ENCODE results near the gene PTPRT. TPM values are rescaled to one million over a fixed set of nuclear protein-coding genes. Genes with fewer than 3 reads are reported as not detected.

Gene PTPRT
- total and polyA plus RNA-seq, 2 experiments from 2014 or later = not detected

GRCh38 chr20:42836339-42836738 lies 353.4 kb downstream of the PTPRT start (continued):
- TF ChIP-seq ZNF462 (CRISPR knock-in tag; IDR thresholded peaks at IDR 0.05) (no peak), ZNF114 (CRISPR knock-in tag; IDR thresholded peaks at IDR 0.05) (no peak)

GRCh38 chr20:42807876-42808275 lies 381.8 kb downstream of the PTPRT start:
- no peak overlapping the region for H3K27ac Mint-ChIP-seq
- H3K27me3 Mint-ChIP-seq (ENCODE audit: insufficient read depth, low read depth, poor library complexity) = no peaks in the 10 kb centered on the region
- H3K27me3 ChIP-seq (ENCODE audit: insufficient read depth) = no peaks in the 10 kb centered on the region
- H3K4me1 Mint-ChIP-seq = no peaks in the 10 kb centered on the region
- H3K36me3 Mint-ChIP-seq (ENCODE audit: low read depth) = peaks cover 32% of the 10 kb centered on the region
- H3K4me1 ChIP-seq (ENCODE audit: insufficient read depth) = no peaks in the 10 kb centered on the region
- H3K79me2 ChIP-seq (replicated peaks; ENCODE audit: insufficient read depth) = no peaks in the 10 kb centered on the region
- no peaks in the 10 kb centered on the region for H3K9me2 ChIP-seq (ENCODE audit: insufficient read depth)
- H3K4me2 ChIP-seq = no peak overlapping the region
- ATAC-seq = no peak
- no peaks in the 10 kb centered on the region for H3F3A ChIP-seq (replicated peaks; ENCODE audit: low read depth)
- no peak overlapping the region for H3K4me3 Mint-ChIP-seq
- no peaks in the 10 kb centered on the region; the same call in 1 of the 2 replicates for H3K36me3 ChIP-seq (ENCODE audit: insufficient read depth)
- no peak for DNase-seq (ENCODE audit: low spot score)
- no peak overlapping the region for H2AFZ ChIP-seq
- no peak overlapping the region for H3K4me3 ChIP-seq
- no peaks in the 10 kb centered on the region for H4K20me1 ChIP-seq (replicated peaks; ENCODE audit: insufficient read depth)
- no peak overlapping the region for H3K27ac ChIP-seq (ENCODE audit: low read depth)
- H3K9me3 Mint-ChIP-seq = peaks cover 94% of the 10 kb centered on the region
- TF ChIP-seq ETS1 (IDR thresholded peaks at IDR 0.05) (no peak), STAT1 (IDR thresholded peaks at IDR 0.05; ENCODE audit: unreplicated experiment) (no peak), ZNF331 (CRISPR knock-in tag; IDR thresholded peaks at IDR 0.05; ENCODE audit: low read depth) (no peak), POLR2AphosphoS5 (IDR thresholded peaks at IDR 0.05; ENCODE audit: low read depth) (no peak), EZH2 (IDR thresholded peaks at IDR 0.05; ENCODE audit: low read depth, unreplicated experiment) (no peak), CREB1 (CRISPR knock-in tag; IDR thresholded peaks at IDR 0.05; ENCODE audit: low read depth) (no peak), NANOG (IDR thresholded peaks at IDR 0.05; ENCODE audit: borderline replicate concordance) (no peak), CTCF (conservative IDR thresholded peaks at IDR 0.05; ENCODE audit: low read depth in 2 of 2) (no peak), REST (IDR thresholded peaks at IDR 0.05; ENCODE audit: unreplicated experiment) (no peak), JUNB (IDR thresholded peaks at IDR 0.05; ENCODE audit: unreplicated experiment) (no peak), EZH2phosphoT487 (IDR thresholded peaks at IDR 0.05; ENCODE audit: unreplicated experiment) (no peak)
